ENCODE data around the gene TM4SF4.

- no peak for TF ChIP-seq CTCF (IDR thresholded peaks at IDR 0.05; ENCODE audit: low read depth, low read length)
- no peak for TF ChIP-seq EZH2phosphoT487 (IDR thresholded peaks at IDR 0.05; ENCODE audit: low read depth)
These were observed 36.8 kb upstream of the TM4SF4 start for GRCh38 chr3:149437710-149438109.
